Activated CD4-positive, CD25-positive, alpha-beta regulatory T cell treated with anti-CD3 and anti-CD28 coated beads, Interleukin-2, amount 50 U/mL, for 24 hours (primary cell): ENCODE results near the gene RANGAP1.
A peak's percentile ranks its signal among the peaks of the same experiment; 100 is the strongest.
"Not testable (repeated sequence)": the region's sequence is repeated elsewhere in the genome, so short reads cannot be mapped to it uniquely, and the experiment has no call there.

Experiments used
- ATAC-seq, 2 donors: fragments of 150-1000 bp; cut with Tn5 transposase; one replicate each; pipeline ENCODE4 v1.10.0; 2021; ENCODE audit warnings: mild to moderate bottlenecking in 1 of 2, moderate library complexity in 1 of 2

The RANGAP1 gene

GRCh38 chr22:41300661-41301060 lies 14.7 kb upstream of the RANGAP1 start:
- ATAC-seq: no peak

GRCh38 chr22:41296826-41297667 lies 11.1 kb upstream of the RANGAP1 start:
- no peak for ATAC-seq

- ATAC-seq: not testable (repeated sequence)
Measured at GRCh38 chr22:41294816-41295215, 8.8 kb upstream of the RANGAP1 start.

GRCh38 chr22:41290262-41291221 lies 4.6 kb upstream of the RANGAP1 start:
- no peak for ATAC-seq

GRCh38 chr22:41289671-41290070 lies 3.7 kb upstream of the RANGAP1 start:
- no peak for ATAC-seq

- no peak for ATAC-seq
Measured at GRCh38 chr22:41288245-41288946, 2.4 kb upstream of the RANGAP1 start.

GRCh38 chr22:41286639-41287091 lies 678 bp upstream of the RANGAP1 start:
- peak; percentile 15 to 19 for ATAC-seq

GRCh38 chr22:41285441-41285819 lies 557 bp downstream of the RANGAP1 start:
- ATAC-seq: peak; percentile 66 to 68

- ATAC-seq: no peak
Measured at GRCh38 chr22:41284465-41284864, 1.5 kb downstream of the RANGAP1 start.

GRCh38 chr22:41280854-41281253 lies 5.1 kb downstream of the RANGAP1 start:
- no peak for ATAC-seq

GRCh38 chr22:41280065-41280464 lies 5.9 kb downstream of the RANGAP1 start:
- no peak for ATAC-seq

- ATAC-seq: no peak
Measured at GRCh38 chr22:41274856-41275255, 11.1 kb downstream of the RANGAP1 start.

GRCh38 chr22:41273128-41273527 lies 12.9 kb downstream of the RANGAP1 start:
- no peak for ATAC-seq

- no peak for ATAC-seq
Measured at GRCh38 chr22:41271787-41272186, 14.2 kb downstream of the RANGAP1 start.

- ATAC-seq: no peak
Measured at GRCh38 chr22:41267958-41268357, 18.0 kb downstream of the RANGAP1 start.

- ATAC-seq: no peak
Measured at GRCh38 chr22:41264408-41264941, 21.5 kb downstream of the RANGAP1 start.

- ATAC-seq: no peak
Measured at GRCh38 chr22:41263704-41264103, 22.3 kb downstream of the RANGAP1 start.

GRCh38 chr22:41262250-41262765 lies 23.7 kb downstream of the RANGAP1 start:
- no peak for ATAC-seq

- ATAC-seq: no peak
Measured at GRCh38 chr22:41261541-41262249, 24.3 kb downstream of the RANGAP1 start.

GRCh38 chr22:41260871-41261270 lies 25.1 kb downstream of the RANGAP1 start:
- no peak for ATAC-seq

- not testable (repeated sequence) for ATAC-seq
Measured at GRCh38 chr22:41259756-41260155, 26.2 kb downstream of the RANGAP1 start.

- ATAC-seq: no peak
Measured at GRCh38 chr22:41257696-41258095, 28.3 kb downstream of the RANGAP1 start.
